H1 (cell line): Measurements from ENCODE around the gene GJA5. TPM values are rescaled to one million over a fixed set of nuclear protein-coding genes. Genes with fewer than 3 reads are reported as not detected.

Source experiments
- CREB1 ChIP-seq: IDR thresholded peaks from 2 replicates; pipeline ENCODE4 v1.6.1; 2012; ENCODE audit warnings: inconsistent platforms
- RBBP5 ChIP-seq: IDR thresholded peaks from 2 replicates; pipeline ENCODE4 v1.7.1; 2012; ENCODE audit warnings: low read depth, mild to moderate bottlenecking, inconsistent platforms, low read length, moderate library complexity, borderline replicate concordance
- polyA plus RNA-seq, 7 experiments: library from polyadenylated mRNA; depleted of rRNA in 3 of 7; stranded (reverse) in 5 of 7; unstranded in 2 of 7; fragments of >200 nt in 5 of 7; fragments of 200-250 nt in 2 of 7; gene quantifications; 1 replicate in 5 of 7; 2 replicates in 1 of 7; 4 replicates in 1 of 7; pipeline versions ENCODE4 v1.2.1 to v1.2.3, GENCODE V29; 2011 to 2013; ENCODE audit warnings: missing spikeins in 2 of 7, mixed read lengths in 2 of 7
- total RNA-seq: library from RNA; stranded (reverse); fragmentation: NEBNext Ultra II Directional; extraction: Animal tissue kit (Norgen Biotek cat#: 25700); gene quantifications from 2 replicates; pipeline ENCODE4 v1.2.1, GENCODE V29; 2021

Gene GJA5
- total and polyA plus RNA-seq, 2 of the 8 experiments (the other 6 are each of a cell fraction or from before 2014, with no cell fraction given), result 1.2 to 2.7 TPM

DNA sequence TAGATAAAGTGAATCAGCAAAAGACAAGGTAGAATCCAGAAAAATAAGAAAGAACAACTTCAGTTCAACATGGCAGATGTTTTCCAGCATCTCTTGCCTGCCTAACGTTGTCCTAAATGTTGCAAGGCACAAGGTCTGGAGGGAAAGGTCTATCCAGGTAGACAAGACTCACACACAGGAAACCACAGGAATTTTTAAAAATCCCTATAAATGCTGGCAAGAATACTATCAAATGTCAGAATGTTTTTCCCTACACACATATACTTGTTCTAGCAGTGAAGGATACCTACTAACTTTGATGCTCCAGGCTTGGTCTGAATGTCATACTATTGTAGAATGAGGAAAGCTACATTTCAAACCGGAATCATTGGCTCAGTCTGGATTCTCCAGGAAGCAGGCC lies 10.6 kb downstream of the GJA5 start (continued):
- TF ChIP-seq RBBP5 (no peak), CREB1 (no peak)
